Measurements from ENCODE around the gene SLC6A1.

Gene SLC6A1

GRCh38 chr3:10992017-10992942, at the start of gene SLC6A1:
Gene SLC6A1, plus strand, starts transcription at chr3:10992748. Its CDS starts 24,464 bp downstream, at chr3:11017212.
- DNase-seq (ENCODE audit: low read depth) = no peak

GRCh38 chr3:10944866-10945265, 47.7 kb upstream of the SLC6A1 start:
- DNase-seq (ENCODE audit: low read depth) = no peak

DNA sequence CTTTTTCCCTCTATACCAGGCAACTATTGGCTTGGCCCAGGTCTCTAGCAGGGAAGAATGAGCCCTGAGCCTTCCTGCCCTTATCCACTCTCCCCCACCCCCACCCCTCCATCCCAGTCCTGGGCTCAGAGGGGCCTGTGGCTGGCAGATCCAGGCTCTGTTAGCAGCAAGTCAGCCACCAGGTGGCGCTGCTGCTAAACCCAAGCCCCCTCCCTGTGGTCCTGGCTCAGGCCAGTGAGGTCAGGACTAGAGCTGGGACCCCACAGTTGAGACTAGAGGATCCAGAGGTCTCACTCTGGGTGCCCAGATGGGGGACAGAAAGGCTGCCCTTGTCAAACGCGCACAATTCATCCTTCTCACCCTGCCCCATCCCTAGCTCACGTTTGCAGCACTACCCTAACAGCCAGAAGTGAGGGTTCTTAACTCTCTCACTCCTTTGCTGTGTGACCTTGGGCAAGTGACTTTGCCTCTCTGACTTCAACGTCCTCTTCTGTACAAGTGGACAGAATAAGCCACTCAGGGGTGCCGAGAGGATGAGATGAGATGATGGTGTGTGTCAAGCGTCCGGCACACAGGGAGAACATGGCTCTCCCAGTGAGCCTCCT, 46.8 kb upstream of the SLC6A1 start:
- peak; percentile 13 for DNase-seq (ENCODE audit: low read depth)

DNA sequence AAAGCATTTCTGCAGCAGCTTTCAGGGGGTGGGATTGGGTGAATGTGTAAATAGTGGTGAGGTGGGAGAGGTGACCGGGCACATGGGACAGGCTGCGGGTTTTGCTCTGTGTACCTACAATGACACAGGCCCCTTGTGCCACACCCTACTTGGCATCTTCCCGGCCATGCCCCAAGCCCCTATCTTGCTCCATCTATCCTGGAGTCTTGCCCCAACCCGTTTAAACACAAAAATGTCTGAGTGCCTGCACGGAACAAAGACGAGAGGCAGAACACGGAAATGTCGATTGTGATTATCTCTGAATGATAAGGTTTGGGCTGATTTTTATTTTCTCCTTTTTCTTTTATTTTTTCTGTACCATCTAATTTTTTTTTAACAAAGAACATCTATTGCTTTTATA, 46.0 kb upstream of the SLC6A1 start:
- no peak for DNase-seq (ENCODE audit: low read depth)

- DNase-seq (ENCODE audit: low read depth) = no peak
These were observed 44.2 kb upstream of the SLC6A1 start for GRCh38 chr3:10948326-10948725.

GRCh38 chr3:10949197-10949596, 43.4 kb upstream of the SLC6A1 start:
- DNase-seq (ENCODE audit: low read depth) = no peak

DNA sequence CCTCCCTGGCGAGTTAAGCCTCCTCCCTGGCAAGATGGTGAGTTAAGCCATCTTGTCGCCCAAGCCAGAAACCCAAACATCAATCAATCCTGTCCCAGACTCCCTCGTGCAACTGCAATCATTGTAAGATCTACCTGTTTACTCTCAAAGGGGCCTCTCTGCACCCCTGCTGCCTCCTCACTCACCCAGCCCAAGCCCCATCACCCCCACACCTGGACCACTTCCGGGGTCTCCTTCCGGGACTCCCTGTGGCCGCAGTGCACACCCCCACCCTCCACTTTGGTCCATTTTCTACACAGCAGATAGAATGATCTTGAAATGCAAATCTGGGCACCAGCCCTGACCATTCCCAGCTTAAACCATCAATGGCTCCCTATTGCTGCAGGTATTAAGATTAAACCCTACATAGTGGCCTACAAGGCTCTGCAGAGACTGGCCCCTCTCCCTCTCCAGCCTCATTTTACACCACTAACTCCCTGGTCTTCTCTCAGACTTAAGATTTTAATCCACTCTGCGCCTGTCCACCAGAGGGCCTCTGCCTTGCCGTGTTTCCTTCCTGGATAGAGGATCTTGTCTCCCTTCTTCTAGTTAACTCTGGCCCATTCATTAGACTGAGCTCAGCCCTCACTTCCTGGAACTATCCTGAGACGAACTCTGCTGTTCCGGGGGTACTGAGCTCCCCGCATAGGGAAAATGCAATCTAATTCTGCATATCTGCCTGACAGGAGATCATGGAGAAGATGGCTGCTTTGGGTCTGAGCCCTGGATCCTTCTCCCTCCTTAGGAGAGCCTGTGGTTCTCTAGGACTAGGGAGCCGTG, 41.9 kb upstream of the SLC6A1 start:
- DNase-seq (ENCODE audit: low read depth) = peak; percentile 28

DNA sequence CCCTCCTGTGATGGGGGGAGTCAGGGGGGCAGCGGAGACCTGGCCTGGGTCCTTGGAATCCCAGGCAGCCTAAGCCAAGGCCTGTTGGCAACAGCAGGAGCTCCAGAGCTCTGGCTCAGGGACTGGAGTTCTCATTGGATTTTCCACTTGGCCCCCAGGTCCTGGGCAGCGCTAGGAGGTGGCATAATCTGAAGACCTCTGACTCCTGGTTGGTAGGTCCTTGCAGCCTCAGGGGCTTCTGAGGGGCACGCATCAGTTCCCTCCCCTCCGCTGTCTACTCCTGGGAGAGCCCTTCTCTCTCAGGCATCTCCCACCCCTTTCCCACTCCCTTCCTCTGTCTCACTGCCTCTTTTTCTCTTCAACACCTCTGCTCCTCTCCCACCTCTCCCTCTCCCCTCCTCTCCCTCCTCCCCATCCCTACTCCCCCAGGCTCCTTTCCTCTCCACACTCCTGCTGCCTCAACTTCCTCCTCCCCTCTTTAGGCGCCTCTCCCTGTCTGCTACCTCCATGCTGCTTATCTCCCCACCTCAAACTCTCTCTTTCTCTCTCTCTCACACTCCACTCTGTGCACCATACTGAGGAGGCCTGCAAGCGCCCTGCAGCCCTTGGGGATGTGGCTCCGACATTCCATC, 41.1 kb upstream of the SLC6A1 start:
- no peak for DNase-seq (ENCODE audit: low read depth)

- no peak for DNase-seq (ENCODE audit: low read depth)
These were observed 40.0 kb upstream of the SLC6A1 start for GRCh38 chr3:10952525-10952924.

GRCh38 chr3:10954740-10955139, 37.8 kb upstream of the SLC6A1 start:
- no peak for DNase-seq (ENCODE audit: low read depth)

GRCh38 chr3:10955711-10956453, 36.7 kb upstream of the SLC6A1 start:
- no peak for DNase-seq (ENCODE audit: low read depth)

DNA sequence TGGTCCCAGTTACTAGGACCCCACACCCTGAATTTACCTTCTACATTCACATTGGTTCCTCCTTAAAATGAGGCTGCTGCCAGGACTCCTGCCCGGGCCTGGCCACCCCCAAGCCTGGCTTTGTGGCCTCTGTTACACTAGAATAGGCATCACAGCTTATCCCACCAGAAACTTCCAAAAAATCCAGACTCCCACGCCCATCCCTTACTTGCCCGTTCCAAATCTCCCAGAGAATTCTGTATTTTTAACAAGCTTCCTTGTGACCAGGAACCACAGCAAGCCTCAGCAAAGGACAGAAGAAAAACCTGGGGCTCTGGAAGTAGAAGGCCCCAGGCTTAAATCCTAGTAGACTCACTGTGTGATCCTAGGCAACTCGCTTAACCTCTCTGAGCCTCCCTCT, 36.0 kb upstream of the SLC6A1 start:
- no peak for DNase-seq (ENCODE audit: low read depth)

DNA sequence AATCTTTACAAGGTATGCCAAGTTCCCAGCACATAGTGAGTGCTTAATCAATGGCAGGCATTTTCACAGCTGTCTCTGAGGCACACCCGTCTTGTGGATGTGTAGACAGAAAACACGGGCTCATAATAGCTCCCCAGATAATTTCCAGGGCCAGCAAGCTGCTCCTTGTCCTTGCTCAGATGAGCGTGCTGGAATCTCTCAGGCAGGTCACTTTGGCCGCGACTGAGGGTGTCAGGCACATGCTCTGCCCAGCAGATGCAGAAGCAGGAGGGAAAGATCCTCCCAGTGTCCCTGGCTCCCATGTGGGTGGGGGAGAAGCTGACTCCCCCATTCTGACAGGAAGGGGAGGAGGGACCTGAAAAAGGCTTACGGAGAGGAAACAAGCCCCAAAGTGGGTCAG, 35.6 kb upstream of the SLC6A1 start:
- DNase-seq (ENCODE audit: low read depth) = no peak

- no peak for DNase-seq (ENCODE audit: low read depth)
These were observed 34.4 kb upstream of the SLC6A1 start for GRCh38 chr3:10957976-10958749.

GRCh38 chr3:10960255-10960654, 32.3 kb upstream of the SLC6A1 start:
- DNase-seq (ENCODE audit: low read depth) = no peak

DNA sequence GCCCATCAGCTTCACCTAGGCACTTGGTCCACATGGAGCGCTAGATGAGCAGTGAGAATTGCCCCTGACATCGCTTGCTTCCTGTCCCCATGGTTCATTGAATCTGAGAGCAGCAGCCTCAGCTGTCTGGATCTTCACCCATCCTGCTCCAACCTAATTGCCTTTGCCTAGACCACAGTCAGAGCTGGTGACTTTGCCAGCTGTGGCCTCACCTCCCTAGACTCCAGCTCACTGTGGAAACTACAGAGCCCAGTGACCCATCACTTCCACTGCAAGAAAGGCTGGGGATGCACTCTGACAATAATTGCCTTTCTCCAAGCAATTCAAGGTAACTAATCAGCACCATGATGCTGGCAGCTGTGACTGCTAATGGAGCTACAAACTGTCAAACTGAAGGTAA, 30.6 kb upstream of the SLC6A1 start:
- no peak for DNase-seq (ENCODE audit: low read depth)

- no peak for DNase-seq (ENCODE audit: low read depth)
These were observed 30.0 kb upstream of the SLC6A1 start for GRCh38 chr3:10962481-10963036.

GRCh38 chr3:10964537-10965167, 27.9 kb upstream of the SLC6A1 start:
- DNase-seq (ENCODE audit: low read depth) = no peak

DNA sequence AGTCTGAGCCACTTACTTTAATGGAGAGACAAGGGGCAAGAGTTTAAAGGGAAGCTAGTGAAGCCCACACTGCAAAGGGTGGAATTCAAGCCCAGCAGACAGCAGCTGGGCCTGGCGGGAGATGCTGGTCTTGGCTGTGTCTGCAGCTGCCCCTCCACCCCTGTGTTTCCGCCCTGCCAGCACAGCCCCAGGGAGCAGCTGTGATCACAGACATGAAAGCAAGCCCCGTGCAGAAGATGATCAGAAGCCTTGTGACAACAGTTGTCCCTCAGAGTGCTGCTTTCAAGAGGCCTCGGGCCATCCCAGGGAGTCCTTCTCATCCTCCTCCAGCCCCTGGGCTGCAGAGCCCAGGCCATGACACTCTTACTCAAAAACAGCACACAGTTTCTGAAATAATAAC, 24.1 kb upstream of the SLC6A1 start:
- no peak for DNase-seq (ENCODE audit: low read depth)
